Fibroblast of skin of left biceps (primary cell): ENCODE results near the gene CRLF2.
"Not testable (repeated sequence)": the region's sequence is repeated elsewhere in the genome, so short reads cannot be mapped to it uniquely, and the experiment has no call there.

Source experiments
- DNase-seq, 2 experiments: peaks; one replicate each; pipeline ENCODE4 v3.0.0-alpha.2; 2013; ENCODE audit warnings: low read depth in 2 of 2

The CRLF2 gene

DNA sequence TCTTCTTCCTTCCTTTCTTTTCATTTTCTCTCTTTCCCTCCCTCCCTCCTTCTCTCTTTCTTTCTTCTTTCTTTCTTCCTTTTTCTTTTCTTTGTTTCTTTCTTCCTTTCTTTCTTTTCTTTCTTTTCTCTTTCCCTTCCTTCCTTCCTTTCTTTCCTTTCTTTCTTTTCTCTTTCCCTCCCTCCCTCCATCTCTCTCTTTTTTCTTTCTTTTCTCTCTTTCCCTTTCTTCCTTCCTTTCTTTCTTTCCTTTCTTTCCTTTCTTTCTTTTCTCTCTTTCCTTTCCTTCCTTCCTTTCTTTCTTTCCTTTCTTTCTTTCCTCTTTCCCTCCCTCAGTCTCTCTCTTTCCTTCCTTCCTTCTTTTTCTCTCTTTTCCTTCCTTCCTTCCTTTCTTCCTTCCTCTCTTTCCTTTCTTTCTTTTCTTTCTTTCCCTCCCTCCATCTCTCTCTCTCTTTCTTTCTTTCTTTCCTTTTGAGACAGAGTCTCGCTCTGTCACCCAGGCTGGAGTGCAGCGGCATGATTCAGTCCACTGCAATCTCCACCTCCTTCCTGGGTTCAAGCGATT is 44.4 kb downstream of the CRLF2 start:
- no peak for DNase-seq

DNA sequence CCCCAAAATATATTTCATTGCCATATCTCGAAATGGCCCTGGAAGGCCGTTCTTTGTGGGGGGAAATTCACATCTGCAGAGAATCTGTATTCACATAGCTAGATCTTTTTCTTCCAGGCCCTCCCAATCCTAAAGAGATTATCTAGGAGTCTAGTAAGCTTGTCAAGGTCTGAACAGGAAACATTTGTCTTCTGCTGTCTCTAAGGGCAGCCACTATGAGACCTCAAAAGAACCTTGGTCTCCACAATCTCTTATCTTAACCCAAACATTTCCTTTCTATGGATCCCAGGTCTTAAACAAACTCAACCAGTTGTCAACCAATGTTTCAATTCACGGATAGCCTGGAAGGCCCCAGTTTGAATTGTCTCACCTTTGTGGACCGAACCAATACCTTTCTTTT is 45.0 kb downstream of the CRLF2 start:
- DNase-seq = no peak

DNA sequence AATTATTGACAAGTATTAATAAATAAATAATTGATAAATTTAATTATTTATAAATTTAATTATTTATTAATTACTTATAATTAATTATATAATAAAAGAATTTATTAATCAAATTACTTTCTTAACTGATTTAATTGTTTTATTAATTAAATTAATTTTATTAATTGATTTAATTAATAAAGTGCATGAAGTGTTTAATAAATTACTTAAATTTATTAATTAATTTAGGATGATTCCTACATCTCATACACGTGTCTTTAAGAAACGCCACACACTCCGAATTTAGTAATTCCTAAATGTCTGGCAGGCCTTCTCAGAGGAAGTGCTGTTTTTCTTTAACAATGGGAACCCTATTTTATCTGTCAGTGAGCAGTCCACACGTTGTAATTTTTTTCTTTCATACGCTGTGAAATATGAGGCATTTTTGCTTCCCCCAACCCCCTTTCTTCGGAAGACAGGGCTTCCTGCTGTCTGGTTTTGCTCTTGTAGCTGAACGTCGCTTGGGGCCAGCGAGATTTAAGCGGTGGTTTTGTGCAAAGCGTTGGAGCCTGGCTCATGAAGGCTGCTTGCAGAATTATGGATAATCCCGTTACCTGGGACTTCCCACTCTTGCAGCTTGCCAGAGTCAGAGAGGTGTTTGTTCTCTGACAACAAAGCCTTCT is 46.8 kb downstream of the CRLF2 start:
- DNase-seq = no peak

DNA sequence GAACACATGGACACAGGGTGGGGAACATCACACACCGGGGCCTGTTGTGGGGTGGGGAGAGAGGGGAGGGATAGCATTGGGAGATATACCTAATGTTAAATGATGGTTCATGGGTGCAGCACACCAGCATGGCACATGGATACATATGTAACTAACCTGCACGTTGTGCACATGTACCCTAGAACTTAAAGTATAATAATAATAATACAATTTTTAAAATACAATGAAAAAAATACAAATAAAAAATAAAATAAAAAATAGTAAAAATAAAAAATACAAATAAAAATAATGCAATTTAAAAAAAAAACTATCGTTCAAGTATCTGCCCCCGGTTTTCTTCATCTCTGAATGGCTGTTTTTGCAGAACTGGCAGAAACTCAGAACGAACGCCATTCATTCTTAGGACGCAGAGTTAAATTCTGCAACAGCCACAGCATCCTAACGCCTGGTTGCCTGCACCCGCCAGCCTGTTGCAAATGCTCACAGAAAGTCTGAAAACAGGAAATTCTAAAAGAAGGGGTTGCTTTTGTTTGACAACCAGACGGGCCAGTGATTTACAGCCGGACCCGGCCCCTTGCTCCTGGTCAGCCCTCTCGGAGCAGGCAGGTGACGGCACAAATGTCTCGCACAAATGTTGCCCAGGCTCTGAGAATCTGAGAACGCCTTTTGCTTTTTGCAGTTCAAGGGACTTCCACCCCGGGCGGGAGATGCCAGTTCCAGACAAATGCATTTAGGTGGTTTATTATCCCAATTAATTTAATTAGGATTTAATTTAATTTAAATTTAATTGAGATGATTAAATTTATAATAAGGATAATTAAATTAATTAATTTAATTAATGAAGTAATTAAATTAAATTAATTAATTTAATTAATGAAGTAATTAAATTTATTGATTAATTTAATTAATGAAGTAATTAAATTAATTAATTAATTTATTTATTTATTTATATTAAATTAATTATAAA is 47.8 kb downstream of the CRLF2 start:
- DNase-seq = no peak

DNA sequence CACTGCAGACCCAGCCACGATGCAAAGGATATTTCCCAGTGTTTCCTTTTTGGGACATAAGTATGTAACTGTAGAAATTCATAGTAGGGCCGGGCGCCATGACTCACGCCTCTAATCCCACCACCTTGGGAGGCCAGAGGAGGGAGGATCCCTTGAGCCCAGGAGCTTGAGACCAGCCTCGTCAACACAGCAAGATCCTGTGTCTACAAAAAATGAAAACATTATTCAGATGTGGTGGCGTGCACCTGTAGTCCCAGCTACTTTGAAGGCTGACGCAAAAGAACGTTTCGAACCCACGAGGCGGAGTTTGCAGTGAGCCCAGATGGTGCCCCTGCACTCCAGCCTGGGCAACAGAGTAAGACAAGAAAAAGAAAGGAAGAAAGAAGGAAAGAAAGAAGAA is 49.2 kb downstream of the CRLF2 start:
- DNase-seq = no peak

DNA sequence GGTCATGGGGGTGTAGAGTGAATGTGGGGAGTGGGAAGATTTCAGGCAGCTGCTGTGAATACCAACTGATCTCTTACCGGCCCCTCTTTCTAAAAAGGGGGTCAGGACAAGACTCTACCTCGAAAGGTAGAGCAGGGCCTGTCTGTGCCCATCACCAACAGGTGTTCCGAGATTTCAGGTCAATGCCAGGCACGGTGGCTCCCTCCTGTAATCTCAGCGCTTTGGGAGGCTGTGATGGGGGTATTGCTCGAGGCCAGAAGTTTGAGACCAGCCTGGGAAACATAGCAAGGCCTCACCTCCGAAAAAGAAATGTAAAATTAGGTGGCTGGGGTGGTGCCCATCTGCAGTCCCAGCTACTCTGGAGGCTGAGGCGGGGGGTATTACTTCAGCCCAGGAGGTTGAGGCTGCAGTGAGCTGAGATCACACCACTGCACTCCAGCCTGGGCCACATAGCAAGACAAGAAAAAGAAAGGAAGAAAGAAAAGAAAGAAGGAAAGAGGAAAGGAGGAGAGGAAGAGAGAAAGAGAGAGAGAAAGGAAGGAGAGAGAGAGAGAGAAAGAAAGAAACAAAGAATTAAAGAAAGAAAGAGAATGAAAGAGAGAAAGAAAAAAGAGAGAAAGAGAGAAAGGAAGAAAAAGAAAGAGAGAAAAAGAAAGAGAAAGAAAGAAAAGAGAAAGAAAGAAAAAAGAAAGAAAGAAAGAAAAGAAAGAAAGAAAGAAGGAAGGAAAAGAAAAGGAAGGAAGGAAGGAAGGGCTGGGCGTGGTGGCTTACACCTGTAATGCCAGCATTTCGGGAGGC is 50.1 kb downstream of the CRLF2 start:
- no peak for DNase-seq

DNA sequence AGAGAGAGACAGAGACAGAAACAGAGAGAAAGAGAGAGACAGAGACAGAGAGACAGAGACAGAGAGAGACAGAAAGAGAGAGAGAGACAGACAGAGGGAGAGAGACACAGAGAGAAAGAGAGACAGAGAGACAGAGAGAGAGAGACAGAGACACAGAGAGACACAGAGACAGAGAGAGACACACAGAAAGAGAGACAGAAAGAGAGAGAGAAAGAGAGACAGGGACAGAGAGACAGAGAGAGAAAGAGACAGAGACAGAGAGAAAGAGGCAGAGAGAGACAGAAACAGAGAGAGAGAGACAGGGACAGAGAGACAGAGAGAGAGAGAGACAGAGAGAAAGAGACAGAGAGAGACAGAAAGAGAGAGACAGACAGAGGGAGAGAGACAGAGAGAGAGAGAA is 52.9 kb downstream of the CRLF2 start:
- no peak for DNase-seq

DNA sequence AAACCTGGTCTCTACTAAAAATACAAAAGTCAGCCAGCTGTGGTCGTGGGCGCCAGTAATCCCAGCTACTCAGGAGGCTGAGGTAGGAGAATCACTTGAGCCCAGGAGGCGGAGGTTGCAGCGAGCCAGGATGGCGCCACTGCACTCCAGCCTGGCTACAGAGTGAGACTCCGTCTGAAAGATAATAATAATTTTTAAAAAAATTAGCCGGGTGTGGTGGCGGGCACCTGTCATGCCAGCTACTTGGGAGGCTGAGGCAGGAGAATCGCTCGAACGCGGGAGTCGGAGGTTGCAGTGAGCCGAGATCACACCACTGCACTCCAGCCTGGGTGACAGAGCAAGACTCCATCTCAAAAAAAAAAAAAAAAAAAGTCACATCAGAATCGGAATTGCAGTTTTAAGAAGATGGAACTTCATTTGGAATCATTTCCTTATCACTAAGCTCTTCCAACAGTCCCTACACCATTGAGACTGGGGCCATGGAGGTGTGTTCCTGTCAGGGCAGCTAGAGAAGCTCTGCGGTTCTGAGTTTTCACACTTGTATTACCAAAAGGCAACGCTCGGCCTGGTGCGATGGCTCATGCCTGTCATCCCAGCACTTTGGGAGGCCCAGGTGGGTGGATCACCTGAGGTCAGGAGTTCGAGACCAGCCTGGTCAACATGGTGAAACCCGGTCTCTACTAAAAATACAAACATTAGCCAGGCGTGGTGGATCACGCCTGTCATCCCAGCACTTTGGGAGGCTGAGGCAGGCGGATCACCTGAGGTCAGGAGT is 55.6 kb downstream of the CRLF2 start:
- not testable (repeated sequence) for DNase-seq

DNA sequence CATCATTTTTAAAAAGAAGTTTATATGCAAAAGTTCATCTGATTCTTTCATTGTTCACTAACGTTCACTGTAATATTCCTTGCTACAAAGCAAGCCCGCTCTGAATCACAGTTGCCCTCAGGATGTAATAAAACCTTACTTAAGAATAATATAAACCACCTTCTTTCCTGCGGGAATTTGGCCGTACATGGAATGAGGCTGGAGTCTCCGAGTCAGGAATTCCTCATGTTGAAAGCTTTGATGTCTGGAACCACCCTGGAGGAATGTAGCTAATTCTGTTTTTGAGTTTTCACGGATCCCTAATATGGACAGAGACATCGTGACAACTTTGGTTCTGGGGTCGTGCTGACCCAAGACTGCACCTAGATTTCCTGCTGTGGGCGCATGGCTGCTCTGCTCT is 58.5 kb downstream of the CRLF2 start:
- no peak for DNase-seq

DNA sequence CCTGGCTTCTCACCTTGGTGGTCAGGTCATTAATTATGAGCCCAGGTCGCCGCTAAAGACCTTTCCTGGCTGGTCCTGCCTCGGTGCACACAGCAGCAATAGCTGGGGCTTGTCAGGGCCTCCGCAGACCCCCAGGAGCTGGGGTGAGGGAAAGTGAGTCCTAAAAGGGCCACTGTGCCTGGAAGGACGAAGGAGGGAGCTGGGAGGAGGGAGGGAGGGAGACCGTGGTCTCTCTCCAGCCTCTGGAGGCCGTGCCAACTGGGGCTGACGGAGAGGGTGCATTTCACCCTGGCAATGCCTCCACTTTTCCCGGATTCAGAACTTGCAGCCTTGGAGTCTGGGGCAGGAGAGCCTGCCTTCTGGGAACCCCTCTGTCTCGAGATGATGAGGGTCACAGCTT is 60.4 kb downstream of the CRLF2 start:
- no peak for DNase-seq

DNA sequence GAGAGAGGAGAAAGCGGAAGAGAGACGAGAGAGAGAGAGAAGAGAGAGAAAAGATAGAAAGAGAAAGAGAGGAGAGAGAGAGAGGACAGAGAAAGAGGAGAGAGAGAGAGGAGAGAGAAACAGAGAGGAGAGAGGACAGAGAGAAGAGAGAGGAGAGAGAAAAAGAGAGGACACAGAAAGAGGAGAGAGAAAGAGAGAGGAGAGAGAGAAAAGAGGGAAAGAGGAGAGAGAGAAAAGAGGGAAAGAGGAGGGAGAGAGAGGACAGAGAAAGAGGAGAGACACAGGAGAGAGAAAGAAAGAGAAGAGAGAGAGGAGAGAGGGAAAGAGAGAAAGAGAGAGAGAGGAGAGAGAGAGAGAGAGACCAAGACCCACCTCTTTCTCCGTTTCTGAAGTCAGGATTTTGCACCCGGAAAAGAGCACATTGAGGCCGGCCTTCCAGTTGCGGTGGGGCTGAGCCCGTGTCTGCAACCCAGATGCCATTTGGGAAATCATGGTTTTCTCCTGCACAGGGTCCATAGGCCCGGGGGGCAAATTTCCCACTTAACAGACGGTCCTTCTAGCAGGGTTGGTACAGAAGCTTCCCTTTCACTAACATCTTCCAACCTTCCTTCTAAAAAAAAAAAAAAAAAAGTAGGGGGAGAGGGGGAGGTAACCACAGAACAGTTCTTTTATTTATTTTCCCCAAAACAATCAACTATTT is 60.9 kb downstream of the CRLF2 start:
- no peak for DNase-seq

DNA sequence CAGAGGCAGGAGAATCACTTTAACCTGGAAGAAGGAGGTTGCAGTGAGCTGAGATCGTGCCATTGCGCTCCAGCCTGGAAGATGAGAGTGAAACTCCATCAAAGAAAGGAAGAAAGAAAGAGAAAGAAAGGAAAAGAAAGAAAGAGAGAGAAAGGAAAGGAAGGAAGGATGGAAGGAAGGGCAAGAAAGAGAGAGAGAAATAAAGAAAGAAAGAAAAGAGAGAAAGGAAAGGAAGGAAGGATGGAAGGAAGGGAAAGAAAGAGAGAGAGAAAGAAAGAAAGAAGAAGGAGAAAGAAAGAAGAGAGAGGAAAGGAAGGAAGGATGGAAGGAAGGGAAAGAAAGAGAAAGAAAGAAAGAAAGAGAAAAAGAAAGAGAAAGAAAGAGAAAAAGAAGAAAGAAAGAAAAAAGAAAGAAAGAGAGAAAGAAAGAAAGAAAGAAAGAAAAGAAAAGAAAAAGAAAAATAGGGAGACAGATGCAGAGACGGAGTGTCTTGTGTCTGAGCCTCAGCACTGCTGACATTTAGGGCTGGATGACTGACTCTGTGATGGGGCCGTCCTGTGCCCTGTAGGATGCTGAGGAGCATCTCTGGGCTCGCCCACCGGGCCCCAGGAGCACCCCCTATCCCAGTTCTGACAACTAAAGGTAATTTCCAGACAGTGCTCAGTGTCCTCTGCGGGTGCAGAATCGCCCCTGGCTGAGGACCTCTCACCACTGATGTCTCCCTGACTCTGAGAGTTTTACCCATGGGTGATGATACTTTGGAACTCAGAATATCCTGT is 61.7 kb downstream of the CRLF2 start:
- DNase-seq = no peak

DNA sequence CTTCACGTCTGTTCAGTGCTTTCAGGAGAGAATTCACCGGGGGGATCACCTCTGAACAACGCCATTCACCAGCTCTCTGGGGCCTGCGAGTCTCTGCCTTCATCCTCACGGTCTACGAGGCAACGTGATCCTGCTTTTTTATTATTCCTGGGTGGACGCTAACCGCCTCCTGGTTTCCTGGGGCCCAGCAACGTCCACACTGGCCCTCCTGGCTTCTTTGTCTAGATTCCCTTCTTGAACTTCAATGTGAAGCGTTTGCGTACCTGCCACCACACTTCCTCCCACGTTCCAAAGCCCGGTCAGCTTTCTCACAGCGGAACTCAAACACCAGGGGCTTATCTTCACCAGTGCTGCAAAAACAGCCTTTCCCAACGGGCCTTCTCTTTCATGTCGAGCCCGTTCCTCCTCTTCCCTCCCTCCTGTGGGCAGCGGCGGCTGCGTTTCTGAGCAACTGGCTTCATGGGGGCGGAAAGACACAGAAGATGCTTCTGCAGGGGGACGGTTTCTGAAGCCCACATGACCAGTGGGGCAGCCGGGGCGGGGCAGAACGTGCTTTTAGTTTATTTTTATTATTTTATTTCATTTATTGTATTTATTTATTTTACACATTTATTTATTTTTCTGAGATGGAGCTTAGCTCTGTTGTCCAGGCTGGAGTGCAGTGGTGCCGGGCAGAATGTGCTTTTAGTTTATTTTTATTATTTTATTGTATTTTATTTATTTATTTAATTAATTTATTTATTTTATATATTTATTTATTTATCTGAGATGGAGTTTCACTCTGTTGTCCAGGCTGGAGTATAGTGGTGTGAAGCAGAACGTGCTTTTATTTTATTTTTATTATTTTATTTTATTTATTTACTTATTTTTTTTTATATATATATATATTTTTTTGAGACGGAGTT is 64.6 kb downstream of the CRLF2 start:
- no peak for DNase-seq

DNA sequence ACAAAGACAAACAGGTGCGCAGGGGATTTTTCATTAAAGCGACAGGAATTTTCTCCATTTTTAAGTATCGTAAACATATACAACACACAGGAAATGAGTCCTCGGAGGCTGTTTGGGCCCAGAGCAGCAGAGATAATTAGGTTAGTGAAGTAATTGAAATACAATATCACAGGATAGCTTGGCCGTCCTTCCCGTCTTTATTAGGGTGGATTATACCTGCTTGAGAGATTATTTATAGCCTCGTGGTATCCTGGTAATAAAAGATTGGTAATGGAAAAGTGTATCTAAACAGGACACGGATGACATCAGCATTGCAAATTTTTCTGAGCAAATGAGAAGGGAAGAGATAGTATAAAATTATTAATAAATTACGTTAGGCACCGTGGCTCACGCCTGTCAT is 68.2 kb downstream of the CRLF2 start:
- no peak for DNase-seq
